Measurements from ENCODE around the gene PHLDB3. TPM values are rescaled to one million over a fixed set of nuclear protein-coding genes. Genes with fewer than 3 reads are reported as not detected.

The PHLDB3 gene
- total and polyA plus RNA-seq, 2 experiments from 2014 or later = 22.2 to 23.4 TPM

DNA sequence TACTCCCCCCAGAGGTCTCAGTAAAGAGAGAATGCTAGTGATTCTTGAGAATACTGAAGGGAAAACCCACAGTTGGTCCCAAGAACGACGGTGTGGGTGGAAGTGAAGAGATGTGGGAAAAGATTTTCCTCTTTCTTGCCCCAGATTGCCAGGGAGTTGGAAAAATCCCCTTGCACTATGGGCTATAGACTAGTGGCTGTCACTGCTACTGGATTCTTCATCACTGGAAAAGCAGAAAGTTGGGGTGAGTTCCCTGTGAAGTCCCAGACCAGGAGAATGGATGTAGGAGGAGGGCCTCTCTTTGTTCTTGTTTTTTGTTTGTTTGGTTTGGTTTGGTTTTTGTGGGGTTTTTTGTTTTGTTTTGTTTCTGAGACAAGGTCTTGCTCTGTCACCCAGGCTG is 50.5 kb downstream of the PHLDB3 start:
- WGBS (ENCODE audit: low lambda C conversion rate, missing lambda C conversion rate) = 89% methylated on average over 2 of the region's 2 CpGs
- Histone ChIP-seq H3K27ac (no peak overlapping the region), H3K4me2 (no peak overlapping the region), H3K4me1 (ENCODE audit: insufficient read depth) (no peaks in the 10 kb centered on the region), H3K27me3 (no peaks in the 10 kb centered on the region), H3K9me2 (replicated peaks; ENCODE audit: insufficient read depth) (no peaks in the 10 kb centered on the region), H3K36me3 (replicated peaks; ENCODE audit: insufficient read depth, low read depth) (no peaks in the 10 kb centered on the region), H3K79me2 (no peaks in the 10 kb centered on the region), H3K4me3 (no peak overlapping the region), H2AFZ (no peak overlapping the region), H4K20me1 (ENCODE audit: insufficient read depth, poor library complexity, severe bottlenecking) (no peaks in the 10 kb centered on the region), H3K9me3 (ENCODE audit: low read depth) (no peaks in the 10 kb centered on the region)
- TF ChIP-seq, protein P1, sequence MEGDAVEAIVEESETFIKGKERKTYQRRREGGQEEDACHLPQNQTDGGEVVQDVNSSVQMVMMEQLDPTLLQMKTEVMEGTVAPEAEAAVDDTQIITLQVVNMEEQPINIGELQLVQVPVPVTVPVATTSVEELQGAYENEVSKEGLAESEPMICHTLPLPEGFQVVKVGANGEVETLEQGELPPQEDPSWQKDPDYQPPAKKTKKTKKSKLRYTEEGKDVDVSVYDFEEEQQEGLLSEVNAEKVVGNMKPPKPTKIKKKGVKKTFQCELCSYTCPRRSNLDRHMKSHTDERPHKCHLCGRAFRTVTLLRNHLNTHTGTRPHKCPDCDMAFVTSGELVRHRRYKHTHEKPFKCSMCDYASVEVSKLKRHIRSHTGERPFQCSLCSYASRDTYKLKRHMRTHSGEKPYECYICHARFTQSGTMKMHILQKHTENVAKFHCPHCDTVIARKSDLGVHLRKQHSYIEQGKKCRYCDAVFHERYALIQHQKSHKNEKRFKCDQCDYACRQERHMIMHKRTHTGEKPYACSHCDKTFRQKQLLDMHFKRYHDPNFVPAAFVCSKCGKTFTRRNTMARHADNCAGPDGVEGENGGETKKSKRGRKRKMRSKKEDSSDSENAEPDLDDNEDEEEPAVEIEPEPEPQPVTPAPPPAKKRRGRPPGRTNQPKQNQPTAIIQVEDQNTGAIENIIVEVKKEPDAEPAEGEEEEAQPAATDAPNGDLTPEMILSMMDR (IDR thresholded peaks at IDR 0.05; ENCODE audit: poor library complexity) = no peak
- no peak for TF ChIP-seq EZH2phosphoT487 (IDR thresholded peaks at IDR 0.05; ENCODE audit: low read depth, severe bottlenecking, unreplicated experiment)
- TF ChIP-seq EZH2 (IDR thresholded peaks at IDR 0.05; ENCODE audit: borderline replicate concordance) = no peak
- DNase-seq (ENCODE audit: low spot score) = no peak

DNA sequence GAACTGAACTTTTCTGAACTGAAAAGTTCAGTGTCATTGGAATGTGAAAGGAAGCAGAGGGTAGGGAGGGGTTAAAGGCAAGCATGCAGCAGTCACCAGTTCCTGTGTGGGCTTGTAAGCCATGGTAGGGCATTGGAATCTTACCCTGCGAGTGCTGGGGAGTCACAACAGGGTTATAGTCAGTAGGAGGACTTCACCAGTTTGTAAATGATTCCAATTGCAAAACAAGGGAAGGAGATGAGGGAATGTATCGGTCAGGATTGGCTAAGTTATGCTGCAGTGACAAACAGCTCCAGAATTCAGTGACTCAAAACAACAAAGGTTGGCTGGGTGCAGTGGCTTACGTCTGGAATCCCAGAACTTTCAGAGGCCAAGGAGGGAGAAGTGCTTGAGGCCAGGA is 52.0 kb downstream of the PHLDB3 start:
- Histone ChIP-seq H4K20me1 (ENCODE audit: insufficient read depth, poor library complexity, severe bottlenecking) (no peaks in the 10 kb centered on the region), H3K27ac (no peak overlapping the region), H2AFZ (no peak overlapping the region), H3K4me3 (no peak overlapping the region), H3K27me3 (no peaks in the 10 kb centered on the region), H3K79me2 (no peaks in the 10 kb centered on the region), H3K4me1 (ENCODE audit: insufficient read depth) (no peaks in the 10 kb centered on the region), H3K36me3 (replicated peaks; ENCODE audit: insufficient read depth, low read depth) (no peaks in the 10 kb centered on the region), H3K4me2 (no peak overlapping the region), H3K9me2 (replicated peaks; ENCODE audit: insufficient read depth) (no peaks in the 10 kb centered on the region), H3K9me3 (ENCODE audit: low read depth) (no peaks in the 10 kb centered on the region)
- DNase-seq (ENCODE audit: low spot score) = no peak
- WGBS (ENCODE audit: low lambda C conversion rate, missing lambda C conversion rate) = 72% methylated on average over 3 of the region's 3 CpGs
- no peak for TF ChIP-seq EZH2 (IDR thresholded peaks at IDR 0.05; ENCODE audit: borderline replicate concordance)
- TF ChIP-seq, protein P1 (IDR thresholded peaks at IDR 0.05; ENCODE audit: poor library complexity) = no peak
- TF ChIP-seq EZH2phosphoT487 (IDR thresholded peaks at IDR 0.05; ENCODE audit: low read depth, severe bottlenecking, unreplicated experiment) = no peak

DNA sequence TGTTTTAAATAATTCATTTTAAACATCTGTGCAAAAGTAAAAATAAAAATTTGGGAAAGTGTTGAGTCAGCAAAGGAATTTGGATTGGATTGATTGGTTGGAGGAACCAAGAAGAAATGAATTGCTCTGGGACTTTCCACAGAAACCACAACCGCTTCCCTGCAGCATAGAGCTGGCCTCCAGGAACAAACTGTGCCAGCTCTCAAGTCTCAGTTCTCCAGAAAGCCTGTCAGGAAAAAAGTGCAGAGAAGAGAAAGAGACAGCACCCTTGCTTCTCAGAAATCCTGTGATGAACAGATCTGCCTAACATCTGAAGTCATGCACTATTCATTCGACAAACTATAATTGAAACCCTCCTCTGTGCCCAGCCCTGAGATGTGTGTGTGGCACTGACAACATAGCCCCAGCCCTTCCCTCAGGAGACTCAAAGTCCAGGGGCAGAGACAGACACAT is 54.0 kb downstream of the PHLDB3 start:
- no peaks in the 10 kb centered on the region for H3K27me3 ChIP-seq

More for the DNA sequence above, 54.0 kb downstream of the PHLDB3 start:
- H3K36me3 ChIP-seq (replicated peaks; ENCODE audit: insufficient read depth, low read depth) = no peaks in the 10 kb centered on the region
- H3K4me3 ChIP-seq = no peak overlapping the region
- H3K27ac ChIP-seq = no peak overlapping the region
- no peaks in the 10 kb centered on the region for H3K9me3 ChIP-seq (ENCODE audit: low read depth)
- H2AFZ ChIP-seq = no peak overlapping the region
- no peaks in the 10 kb centered on the region for H3K9me2 ChIP-seq (replicated peaks; ENCODE audit: insufficient read depth)
- no peak overlapping the region for H3K4me2 ChIP-seq
- no peaks in the 10 kb centered on the region for H3K4me1 ChIP-seq (ENCODE audit: insufficient read depth)
- no peaks in the 10 kb centered on the region for H3K79me2 ChIP-seq
- no peak for DNase-seq (ENCODE audit: low spot score)
- TF ChIP-seq EZH2phosphoT487 (IDR thresholded peaks at IDR 0.05; ENCODE audit: low read depth, severe bottlenecking, unreplicated experiment) (no peak), EZH2 (IDR thresholded peaks at IDR 0.05; ENCODE audit: borderline replicate concordance) (no peak)
- TF ChIP-seq, protein P1 (IDR thresholded peaks at IDR 0.05; ENCODE audit: poor library complexity) = no peak
- H4K20me1 ChIP-seq (ENCODE audit: insufficient read depth, poor library complexity, severe bottlenecking) = no peaks in the 10 kb centered on the region
- WGBS (ENCODE audit: low lambda C conversion rate, missing lambda C conversion rate) = 86% methylated on average over 2 of the region's 2 CpGs

Data from hepatocyte (in vitro differentiated cells).